ENCODE results near the gene PREX1.

DNA sequence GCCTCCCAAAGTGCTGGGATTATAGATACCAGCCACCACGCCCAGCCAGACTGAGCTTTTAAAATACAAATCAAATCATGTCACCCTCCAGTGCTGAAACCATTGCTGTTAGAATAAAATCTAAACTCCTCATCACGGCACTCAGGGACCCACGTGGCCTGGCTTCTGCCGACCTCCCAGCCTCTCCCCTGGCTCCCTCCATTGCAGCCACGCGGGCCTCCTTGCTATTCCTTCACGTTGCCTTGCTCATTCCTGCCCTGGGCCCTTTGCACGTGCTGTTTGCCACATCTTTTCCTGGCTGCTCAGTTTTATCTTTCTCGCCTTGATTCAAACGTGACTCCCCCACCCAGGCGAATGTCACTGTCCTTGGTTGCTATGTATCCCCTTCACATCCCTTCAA is 244.6 kb downstream of the PREX1 start:
- no peak for TF ChIP-seq POLR2AphosphoS5 (IDR thresholded peaks at IDR 0.05; ENCODE audit: low read depth, low read length)
- TF ChIP-seq, protein P1, sequence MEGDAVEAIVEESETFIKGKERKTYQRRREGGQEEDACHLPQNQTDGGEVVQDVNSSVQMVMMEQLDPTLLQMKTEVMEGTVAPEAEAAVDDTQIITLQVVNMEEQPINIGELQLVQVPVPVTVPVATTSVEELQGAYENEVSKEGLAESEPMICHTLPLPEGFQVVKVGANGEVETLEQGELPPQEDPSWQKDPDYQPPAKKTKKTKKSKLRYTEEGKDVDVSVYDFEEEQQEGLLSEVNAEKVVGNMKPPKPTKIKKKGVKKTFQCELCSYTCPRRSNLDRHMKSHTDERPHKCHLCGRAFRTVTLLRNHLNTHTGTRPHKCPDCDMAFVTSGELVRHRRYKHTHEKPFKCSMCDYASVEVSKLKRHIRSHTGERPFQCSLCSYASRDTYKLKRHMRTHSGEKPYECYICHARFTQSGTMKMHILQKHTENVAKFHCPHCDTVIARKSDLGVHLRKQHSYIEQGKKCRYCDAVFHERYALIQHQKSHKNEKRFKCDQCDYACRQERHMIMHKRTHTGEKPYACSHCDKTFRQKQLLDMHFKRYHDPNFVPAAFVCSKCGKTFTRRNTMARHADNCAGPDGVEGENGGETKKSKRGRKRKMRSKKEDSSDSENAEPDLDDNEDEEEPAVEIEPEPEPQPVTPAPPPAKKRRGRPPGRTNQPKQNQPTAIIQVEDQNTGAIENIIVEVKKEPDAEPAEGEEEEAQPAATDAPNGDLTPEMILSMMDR (IDR thresholded peaks at IDR 0.05) = no peak

Data from Panc1 (cell line).